K562 (cell line): ENCODE measurements around the gene CSNK1D. TPM values are rescaled to one million over a fixed set of nuclear protein-coding genes. Genes with fewer than 3 reads are reported as not detected.

Experiments
- ARID2 ChIP-seq: fragments of 450-650 bp; IDR thresholded peaks from 2 replicates; pipeline ENCODE4 v1.6.1; 2017; ENCODE audit warnings: antibody characterized with exemption, mild to moderate bottlenecking
- CHD2 ChIP-seq: IDR thresholded peaks from 2 replicates; pipeline ENCODE4 v1.6.1; 2011; ENCODE audit warnings: low read depth, low read length
- GATAD2A ChIP-seq: fragments of 450-650 bp; IDR thresholded peaks from 2 replicates; pipeline ENCODE4 v1.6.1; 2017
- HEY1 ChIP-seq: fragments of 250-450 bp; sonication (Bioruptor Pico); IDR thresholded peaks from 2 replicates; pipeline ENCODE4 v1.5.0; 2020; ENCODE audit warnings: mild to moderate bottlenecking, moderate library complexity, borderline replicate concordance
- HNRNPH1 ChIP-seq: fragments of 200-400 bp; formaldehyde crosslinking; optimal IDR thresholded peaks from 2 replicates; pipeline ENCODE3; 2017; ENCODE audit warnings: low read depth, mild to moderate bottlenecking, low read length, moderate library complexity
- ILK ChIP-seq: fragments of 450-650 bp; IDR thresholded peaks from 2 replicates; pipeline ENCODE4 v1.6.1; 2016; ENCODE audit warnings: missing genetic modification characterization, low read depth, mild to moderate bottlenecking, missing compliant biosample characterization, moderate library complexity, borderline replicate concordance
- JUN ChIP-seq, 2 experiments: sonication (generic) in 1 of 2; formaldehyde crosslinking in 1 of 2; IDR thresholded peaks; 2 replicates each; pipeline versions ENCODE4 v1.6.1 to v1.8.0; 2012 to 2022; ENCODE audit warnings: borderline replicate concordance in 2 of 2, mild to moderate bottlenecking in 2 of 2, improper control_type of control experiment in 1 of 2, low read depth in 1 of 2, low read length in 1 of 2, missing genetic modification reagents in 1 of 2
- MEIS2 ChIP-seq: fragments of 450-650 bp; IDR thresholded peaks from 2 replicates; pipeline ENCODE4 v1.6.1; 2014; ENCODE audit warnings: mild to moderate bottlenecking; ENCODE audit not compliant: partially characterized antibody
- NFIX ChIP-seq: fragments of 250-450 bp; sonication (Bioruptor Pico); IDR thresholded peaks from 2 replicates; pipeline ENCODE4 v1.4.0; 2020; ENCODE audit warnings: low read depth, mild to moderate bottlenecking, moderate library complexity
- PHB2 ChIP-seq: fragments of 450-650 bp; IDR thresholded peaks from 2 replicates; pipeline ENCODE4 v1.6.1; 2017; ENCODE audit warnings: low read depth
- PHF20 ChIP-seq: fragments of 450-650 bp; IDR thresholded peaks from 2 replicates; pipeline ENCODE4 v1.6.1; 2018; ENCODE audit not compliant: partially characterized antibody
- POLR2B ChIP-seq: fragments of 450-650 bp; IDR thresholded peaks from 2 replicates; pipeline ENCODE4 v1.6.1; 2018; ENCODE audit warnings: low read depth; ENCODE audit not compliant: partially characterized antibody
- RBBP5 ChIP-seq: fragments of 200-600 bp; sonication (generic); IDR thresholded peaks from 2 replicates; pipeline ENCODE4 v1.6.1; 2012; ENCODE audit warnings: borderline replicate concordance, mild to moderate bottlenecking, low read length, control low read depth, inconsistent platforms; ENCODE audit not compliant: insufficient read depth, poor library complexity, severe bottlenecking
- RBM22 ChIP-seq: fragments of 200-400 bp; formaldehyde crosslinking; IDR thresholded peaks from 2 replicates; pipeline ENCODE4 v1.6.1; 2018; ENCODE audit warnings: low read length, low read depth; ENCODE audit not compliant: poor library complexity, severe bottlenecking
- SMAD4 ChIP-seq: fragments of 250-450 bp; sonication (Bioruptor Pico); conservative IDR thresholded peaks from 2 replicates; pipeline ENCODE4 v1.8.0; 2021; ENCODE audit warnings: inconsistent platforms, mild to moderate bottlenecking, moderate library complexity
- SRSF1 ChIP-seq: fragments of 200-400 bp; formaldehyde crosslinking; IDR thresholded peaks from 2 replicates; pipeline ENCODE4 v1.6.1; 2017; ENCODE audit warnings: mild to moderate bottlenecking, low read depth, low read length, moderate library complexity
- SRSF7 ChIP-seq: fragments of 200-400 bp; formaldehyde crosslinking; optimal IDR thresholded peaks from 2 replicates; pipeline ENCODE3; 2017; ENCODE audit warnings: mild to moderate bottlenecking, low read depth, low read length
- THAP12 ChIP-seq: fragments of 250-450 bp; sonication (Bioruptor Pico); IDR thresholded peaks from 2 replicates; pipeline ENCODE4 v1.9.0; 2021; ENCODE audit warnings: mild to moderate bottlenecking, inconsistent platforms
- TOE1 ChIP-seq, 2 experiments: fragments of 450-650 bp in 1 of 2; sonication (generic) in 1 of 2; formaldehyde crosslinking in 1 of 2; IDR thresholded peaks; 2 replicates each; pipeline versions ENCODE4 v1.7.1 to v1.8.0; 2016 to 2022; ENCODE audit warnings: borderline replicate concordance in 2 of 2, mild to moderate bottlenecking in 2 of 2, antibody characterized with exemption in 1 of 2, inconsistent platforms in 1 of 2, low read depth in 1 of 2, missing genetic modification reagents in 1 of 2, moderate library complexity in 1 of 2
- ZBED1 ChIP-seq: IDR thresholded peaks from 2 replicates; pipeline ENCODE4 v1.6.1; 2014
- ZBTB17 ChIP-seq: fragments of 450-650 bp; formaldehyde crosslinking; IDR thresholded peaks from 2 replicates; pipeline ENCODE4 v1.4.0; 2020; ENCODE audit warnings: mild to moderate bottlenecking
- ZKSCAN3 ChIP-seq: fragments of 250-450 bp; sonication (Bioruptor Pico); IDR thresholded peaks from 2 replicates; pipeline ENCODE4 v1.4.0; 2020
- ZNF146 ChIP-seq: IDR thresholded peaks from one replicate; pipeline ENCODE4 v1.6.1; 2018; ENCODE audit warnings: missing compliant biosample characterization; ENCODE audit not compliant: unreplicated experiment
- ZNF217 ChIP-seq: sonication (generic); formaldehyde crosslinking; IDR thresholded peaks from 2 replicates; pipeline ENCODE4 v1.8.0; 2022; ENCODE audit warnings: mild to moderate bottlenecking, missing genetic modification reagents
- polyA plus RNA-seq, 8 experiments: library from polyadenylated mRNA; depleted of rRNA in 4 of 8; stranded (reverse) in 5 of 8; unstranded in 3 of 8; fragments of >200 nt; fragmentation: Nextera tagmentation in 2 of 8; fragmentation: Illumina TruSeq in 1 of 8; extraction: Ambion mirVana in 2 of 8; extraction: Trizol in 1 of 8; gene quantifications; 2 replicates each; pipeline versions ENCODE4 v1.2.1 to v1.2.3, GENCODE V29; 2011 to 2014; ENCODE audit warnings: inconsistent platforms in 1 of 8, missing spikeins in 1 of 8
- total RNA-seq, 7 experiments: library from RNA; depleted of rRNA in 6 of 7; stranded (reverse); fragments of >200 nt in 6 of 7; fragmentation: Illumina TruSeq in 2 of 7; extraction: Trizol in 2 of 7; gene quantifications; 2 replicates each; pipeline versions ENCODE4 v1.2.1 to v1.2.3, GENCODE V29; 2011 to 2021; ENCODE audit warnings: low replicate concordance in 1 of 7
- TF ChIP-seq, protein P1 (sequence below): fragments of 450-650 bp; IDR thresholded peaks from 2 replicates; pipeline ENCODE4 v1.6.1; 2017; ENCODE audit warnings: antibody characterized with exemption

The CSNK1D gene
- total and polyA plus RNA-seq, 9 of the 15 experiments (the other 6 are each of a cell fraction or from before 2014, with no cell fraction given) = 6.5 to 133 (median 41.3) TPM

- TF ChIP-seq GATAD2A (no peak), CHD2 (peak; percentile 8; the same call in 1 of the 2 replicates), RBM22 (peak; percentile 98), PHF20 (peak; percentile 78), NFIX (CRISPR knock-in tag) (no peak), ZKSCAN3 (CRISPR knock-in tag) (no peak), SRSF7 (no peak), THAP12 (peak; percentile 43; the same call in 1 of the 2 replicates), MEIS2 (no peak), ZBED1 (no peak), ARID2 (no peak), JUN (IDR thresholded peaks at IDR 0.05; ENCODE audit: borderline replicate concordance, low read depth, low read length) (0 out of 2 replicates have a peak, but pooled peaks have one; percentile 3), JUN (CRISPR knock-in tag; IDR thresholded peaks at IDR 0.05; ENCODE audit: borderline replicate concordance) (no peak), PHB2 (no peak), RBBP5 (peak; percentile 88), HNRNPH1 (no peak), ZNF146 (CRISPR knock-in tag) (no peak), ZBTB17 (CRISPR knock-in tag) (no peak), TOE1 (IDR thresholded peaks at IDR 0.05; ENCODE audit: borderline replicate concordance) (peak; percentile 79; the same call in 1 of the 2 replicates), TOE1 (CRISPR knock-in tag; IDR thresholded peaks at IDR 0.05; ENCODE audit: borderline replicate concordance, low read depth) (no peak), ILK (tag) (no peak), ZNF217 (CRISPR knock-in tag) (no peak), POLR2B (peak; percentile 65), SRSF1 (no peak), SMAD4 (CRISPR knock-in tag) (peak; percentile 54; the same call in 1 of the 2 replicates), HEY1 (CRISPR knock-in tag) (no peak)
- TF ChIP-seq, protein P1, sequence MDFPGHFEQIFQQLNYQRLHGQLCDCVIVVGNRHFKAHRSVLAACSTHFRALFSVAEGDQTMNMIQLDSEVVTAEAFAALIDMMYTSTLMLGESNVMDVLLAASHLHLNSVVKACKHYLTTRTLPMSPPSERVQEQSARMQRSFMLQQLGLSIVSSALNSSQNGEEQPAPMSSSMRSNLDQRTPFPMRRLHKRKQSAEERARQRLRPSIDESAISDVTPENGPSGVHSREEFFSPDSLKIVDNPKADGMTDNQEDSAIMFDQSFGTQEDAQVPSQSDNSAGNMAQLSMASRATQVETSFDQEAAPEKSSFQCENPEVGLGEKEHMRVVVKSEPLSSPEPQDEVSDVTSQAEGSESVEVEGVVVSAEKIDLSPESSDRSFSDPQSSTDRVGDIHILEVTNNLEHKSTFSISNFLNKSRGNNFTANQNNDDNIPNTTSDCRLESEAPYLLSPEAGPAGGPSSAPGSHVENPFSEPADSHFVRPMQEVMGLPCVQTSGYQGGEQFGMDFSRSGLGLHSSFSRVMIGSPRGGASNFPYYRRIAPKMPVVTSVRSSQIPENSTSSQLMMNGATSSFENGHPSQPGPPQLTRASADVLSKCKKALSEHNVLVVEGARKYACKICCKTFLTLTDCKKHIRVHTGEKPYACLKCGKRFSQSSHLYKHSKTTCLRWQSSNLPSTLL = no peak
Measured at GRCh38 chr17:82273327-82274133, at the start of gene CSNK1D (continued).
